GM21737 (cell line): ENCODE measurements around the gene NNT.
"Not testable (repeated sequence)": the region's sequence is repeated elsewhere in the genome, so short reads cannot be mapped to it uniquely, and the experiment has no call there.

Experiments used
- ATAC-seq: cut with Tn5 transposase; IDR thresholded peaks from one replicate; pipeline ENCODE4 v1.9.1; 2021; ENCODE audit warnings: mild to moderate bottlenecking, moderate library complexity; ENCODE audit not compliant: unreplicated experiment

Gene NNT

DNA sequence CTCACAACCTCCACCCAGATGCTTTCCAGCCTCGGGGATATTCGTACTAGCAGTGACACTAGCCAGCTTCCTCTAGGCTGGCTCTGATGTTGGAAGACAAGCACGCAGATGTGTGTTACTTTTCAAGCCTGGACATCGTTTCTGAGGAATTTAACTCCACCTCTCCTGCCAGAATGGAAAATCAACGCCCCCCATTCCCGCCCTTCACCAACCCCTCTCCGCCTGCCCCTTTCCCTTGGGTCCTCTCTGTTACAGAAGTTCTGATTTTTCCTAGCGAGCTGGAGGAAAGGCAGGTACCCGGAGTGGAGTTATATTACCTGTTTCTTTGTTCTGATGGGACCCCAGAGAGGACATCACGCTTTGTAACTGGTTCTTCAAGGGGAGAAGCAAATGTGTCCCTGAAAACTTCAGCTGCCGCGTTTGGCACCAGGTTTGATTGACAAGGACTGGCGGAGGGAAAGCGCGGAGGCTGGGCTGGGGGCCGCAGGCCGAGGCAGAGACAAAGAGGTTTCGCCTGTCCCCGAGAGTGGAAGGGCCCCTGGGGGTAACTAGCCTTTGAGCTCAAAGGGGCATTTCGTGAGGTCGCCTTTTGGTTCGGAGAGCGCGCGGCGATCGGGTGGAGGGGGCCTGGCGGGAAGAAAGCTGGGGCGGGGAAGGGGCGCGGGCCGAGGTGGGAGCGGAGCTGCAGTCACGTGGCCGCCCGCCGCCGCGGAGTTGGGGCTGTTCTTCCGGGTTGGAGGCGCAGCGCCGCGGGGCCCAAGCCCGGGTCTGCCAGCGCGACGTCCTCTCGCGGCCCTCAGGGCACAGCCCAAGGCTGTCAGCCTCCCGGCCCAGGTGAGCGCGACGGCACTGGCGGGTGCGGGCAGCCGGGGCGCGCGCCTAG is at the start of gene NNT:
NNT (plus strand) TSS at position 720 of the 883 bp plus-strand sequence. CDS start 6,016 bp downstream, outside the sequence.
- ATAC-seq, result peak; percentile 82

DNA sequence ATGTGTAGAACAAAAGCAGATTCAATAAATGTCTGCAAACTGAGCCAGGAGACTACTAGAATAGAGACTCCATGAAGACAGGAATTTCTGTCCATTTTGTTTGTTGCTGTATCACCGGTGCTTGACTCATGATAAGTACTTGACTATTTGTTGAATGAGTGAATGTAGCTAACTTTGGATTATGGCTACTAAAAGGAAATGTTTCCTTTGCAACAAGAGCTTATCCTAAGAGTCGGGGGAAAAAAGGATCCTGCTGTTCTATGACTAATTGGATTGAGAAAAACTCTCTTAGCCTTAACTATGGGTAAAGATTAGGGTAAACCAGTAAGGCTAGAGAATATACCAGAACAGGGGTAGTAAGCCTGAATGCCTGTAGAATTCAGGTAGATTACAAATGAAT is 49.6 kb upstream of the NNT start:
- ATAC-seq, result no peak

DNA sequence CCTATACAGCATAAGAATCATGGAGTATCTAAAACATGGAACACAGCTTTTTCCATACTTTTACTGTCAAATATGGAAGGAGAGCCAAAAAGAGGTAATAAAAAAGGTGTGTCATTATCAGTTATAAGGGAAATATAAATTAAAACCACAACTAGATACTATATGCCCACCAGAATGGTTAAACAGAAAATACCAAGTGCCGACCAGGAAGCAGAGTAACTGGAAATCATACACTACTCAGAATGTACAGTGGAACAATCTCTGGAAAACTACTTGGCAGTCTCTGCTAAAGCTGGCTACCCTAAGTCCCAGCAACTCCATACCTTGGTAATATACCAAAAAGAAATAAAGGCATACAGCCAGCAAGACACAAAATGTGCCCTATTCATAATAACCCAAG is 48.5 kb upstream of the NNT start:
- ATAC-seq, result no peak

DNA sequence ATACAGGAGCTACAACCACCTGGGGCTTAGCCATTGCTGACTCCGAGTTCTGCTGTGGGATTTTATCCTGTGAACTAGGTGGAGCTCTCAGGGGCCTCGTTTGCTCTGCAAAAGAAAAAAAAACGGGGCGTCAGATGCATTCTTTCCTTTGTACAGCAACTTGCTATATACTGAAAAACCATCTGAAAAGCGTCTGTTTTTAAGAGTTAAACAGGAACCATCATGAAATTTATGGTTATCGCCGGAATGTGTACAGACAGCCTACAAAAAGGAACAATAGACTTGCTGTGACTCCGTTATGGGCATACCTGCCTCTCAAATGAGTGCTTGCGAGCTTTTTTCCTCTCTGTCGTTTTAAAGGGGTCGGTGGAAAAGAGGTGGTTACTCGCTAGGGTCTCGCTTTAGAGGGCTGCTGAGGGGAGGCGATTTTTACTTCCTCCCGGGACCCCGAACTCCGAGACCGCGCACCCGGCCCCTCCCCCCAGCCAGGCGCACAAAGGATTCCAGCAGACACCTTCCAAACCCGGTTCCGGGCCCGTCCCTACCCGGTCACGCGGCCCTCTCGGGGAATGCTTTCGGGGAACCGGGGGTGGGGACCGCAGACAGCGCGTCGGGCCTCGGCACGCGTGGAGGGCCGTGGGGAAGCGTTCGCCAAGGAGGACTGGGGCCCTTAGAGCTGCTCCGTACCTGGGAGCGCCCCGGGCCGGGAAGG is 46.9 kb upstream of the NNT start:
- ATAC-seq, result peak; percentile 27

DNA sequence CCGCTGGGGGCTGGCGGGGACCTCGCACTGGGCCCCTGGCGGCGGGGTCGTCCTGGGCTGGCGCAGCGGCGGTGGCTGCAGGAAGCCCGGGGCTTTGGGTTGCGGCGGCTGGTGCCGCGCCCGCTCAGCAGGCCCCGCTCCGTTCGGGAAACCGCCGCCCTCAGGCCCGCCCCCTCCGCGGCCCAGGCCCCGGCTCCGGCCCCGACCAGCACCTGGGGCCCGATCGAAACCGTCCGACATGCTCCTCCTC is 46.4 kb upstream of the NNT start:
- peak; percentile 92 for ATAC-seq

DNA sequence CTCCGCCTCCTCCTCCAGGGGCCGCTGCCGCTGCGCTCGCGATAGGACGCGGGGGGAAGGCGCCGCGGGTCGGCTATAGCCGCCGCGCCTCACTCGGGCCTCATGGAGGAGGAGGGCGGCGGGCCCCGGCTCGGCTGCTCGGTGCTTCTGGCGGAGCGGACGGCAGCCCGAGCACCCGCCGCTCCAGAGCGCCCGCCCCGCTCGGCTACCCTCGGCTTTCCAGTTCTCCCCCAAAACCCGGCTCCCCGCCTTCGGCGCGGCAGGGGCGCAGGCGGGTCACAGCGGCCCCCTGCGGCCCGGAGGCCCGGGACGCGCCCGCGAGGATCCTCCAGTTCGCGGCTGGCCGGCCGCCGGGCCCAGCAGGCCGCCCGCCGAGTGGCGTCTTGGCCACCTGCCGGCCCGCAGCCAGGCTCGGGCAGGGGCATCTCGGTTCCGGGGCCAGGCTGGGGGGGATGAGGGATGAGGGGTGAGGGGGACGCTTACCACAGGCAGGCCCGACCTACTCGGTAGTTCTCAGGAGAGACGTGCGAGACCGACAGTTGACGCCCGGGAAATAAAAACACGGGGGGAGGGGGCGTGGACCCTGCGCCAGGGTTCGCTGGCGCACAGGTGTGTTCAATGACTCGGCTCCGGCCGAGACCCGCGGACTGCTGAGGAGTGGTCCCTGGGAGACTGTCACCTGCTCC is 46.0 kb upstream of the NNT start, which contains the start of gene PAIP1:
PAIP1 (minus strand) TSS at position 221 of the 686 bp plus-strand sequence. CDS start 231 bp downstream, outside the sequence.
- peak; percentile 70 for ATAC-seq

DNA sequence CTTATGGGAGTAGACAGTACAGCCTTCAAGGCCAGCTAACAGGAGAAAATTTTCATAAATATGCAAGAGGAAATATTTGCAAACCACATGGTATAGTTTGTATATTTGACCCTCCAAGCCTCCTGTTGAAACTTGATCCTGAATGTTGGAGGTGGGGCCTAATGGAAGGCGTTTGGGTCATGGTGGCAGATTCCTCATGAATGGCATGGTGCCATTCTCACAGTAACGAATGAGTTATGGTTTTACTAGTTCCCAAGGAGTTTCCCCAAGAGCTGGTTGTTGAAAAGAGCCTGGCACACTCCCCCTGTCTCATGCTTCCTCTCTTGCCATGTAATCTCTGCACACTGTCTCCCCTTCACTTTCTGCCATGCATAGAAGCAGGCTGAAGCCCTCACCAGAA is 42.9 kb upstream of the NNT start:
- no peak for ATAC-seq

DNA sequence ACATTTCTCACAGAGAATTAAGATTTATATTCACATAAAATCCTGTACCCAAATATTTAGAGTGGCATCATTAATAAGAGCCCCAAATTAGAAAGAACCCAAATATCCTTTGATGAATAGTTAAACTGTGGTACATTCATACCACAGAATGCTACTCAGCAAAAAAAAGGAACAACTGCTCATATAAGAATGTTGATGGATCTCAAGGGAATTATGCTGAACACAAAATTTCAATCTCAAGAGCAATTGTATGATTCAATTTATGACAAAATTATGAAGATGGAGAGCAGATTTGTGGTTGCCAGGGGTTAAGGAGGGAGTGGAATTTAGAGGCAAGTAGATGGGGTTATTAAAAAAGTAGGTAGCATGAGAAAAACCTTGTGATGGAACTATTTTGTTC is 41.6 kb upstream of the NNT start:
- ATAC-seq, result no peak

DNA sequence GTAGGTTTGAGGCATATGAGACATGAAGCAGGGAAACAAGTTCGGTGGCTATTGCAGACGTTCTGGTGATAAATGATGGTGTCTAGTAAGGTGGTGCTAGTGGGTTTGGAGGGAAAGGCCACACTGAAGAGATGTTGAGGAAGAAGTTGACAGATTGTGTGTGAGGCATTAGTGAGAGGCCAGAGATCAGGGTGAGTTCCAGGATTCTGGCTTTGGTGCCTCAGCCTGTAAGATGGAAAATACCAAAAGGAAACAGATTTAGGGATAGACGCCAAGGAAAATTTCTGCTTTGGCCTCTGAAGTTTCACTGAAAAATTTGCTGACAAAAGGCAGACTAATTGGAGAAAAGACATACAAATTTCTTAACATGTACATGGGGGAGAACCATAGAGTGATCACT is 39.7 kb upstream of the NNT start:
- ATAC-seq, result no peak

DNA sequence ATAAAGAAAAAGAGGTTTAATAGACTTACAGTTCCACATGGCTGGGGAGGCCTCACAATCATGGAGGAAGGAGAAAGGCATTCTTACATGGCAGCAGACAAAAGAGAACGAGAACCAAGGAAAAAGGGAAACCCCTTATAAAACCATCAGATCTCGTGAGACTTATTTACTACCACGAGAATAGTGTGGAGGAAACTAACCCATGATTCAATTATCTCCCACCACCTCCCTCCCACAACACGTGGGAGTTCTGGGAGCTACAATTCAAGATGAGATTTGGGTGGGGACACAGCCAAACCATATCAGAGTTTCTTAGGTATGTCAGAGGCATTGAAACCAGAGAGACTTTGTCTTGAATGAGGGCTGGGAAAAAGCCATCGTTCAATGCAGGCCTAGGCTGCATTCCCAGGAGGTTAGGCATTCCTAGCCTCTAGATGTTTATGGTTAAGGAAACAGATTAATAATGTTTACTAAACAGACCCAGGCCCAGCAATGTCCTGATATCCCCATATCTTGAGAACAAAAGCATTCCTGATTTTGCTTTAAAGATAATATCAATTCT is 38.6 kb upstream of the NNT start:
- ATAC-seq, result no peak

DNA sequence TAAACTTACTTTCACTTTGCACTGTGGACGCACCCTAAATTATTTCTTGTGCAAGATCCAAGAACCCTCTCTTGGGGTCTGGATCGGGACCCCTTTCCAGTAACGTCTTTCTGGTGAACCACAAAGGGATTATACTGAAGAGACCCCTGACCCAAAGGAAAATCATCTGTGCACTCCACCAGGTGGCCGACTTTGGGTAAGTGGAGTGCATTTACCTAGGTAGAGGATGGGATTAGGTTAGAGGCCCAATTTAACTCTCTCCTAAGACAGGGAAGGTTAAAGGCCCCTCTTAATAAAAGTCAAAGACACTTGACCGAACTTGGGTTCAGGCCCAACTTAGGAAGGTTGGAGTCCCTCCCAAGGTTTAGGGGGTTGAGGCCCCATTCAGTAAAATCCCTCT is 37.9 kb upstream of the NNT start:
- no peak for ATAC-seq

DNA sequence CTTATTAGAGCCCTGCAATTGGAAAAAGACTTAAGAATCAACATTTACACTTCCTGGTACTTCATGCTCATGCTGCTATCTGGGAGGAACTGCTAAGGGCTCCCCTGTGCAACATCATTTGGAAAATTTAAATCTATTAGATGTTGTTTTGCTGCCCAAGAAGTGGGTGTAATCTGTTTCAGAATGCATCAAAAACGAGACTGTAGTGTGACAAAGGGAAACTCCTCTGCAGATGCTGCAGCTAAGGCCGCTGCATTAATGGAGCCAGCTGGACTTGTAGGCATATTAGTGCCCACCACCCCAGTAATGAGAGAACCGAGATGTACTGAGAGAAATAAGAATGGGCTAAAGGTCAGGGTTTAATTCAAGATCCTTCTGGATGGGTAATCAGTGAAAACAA is 35.0 kb upstream of the NNT start:
- no peak for ATAC-seq

DNA sequence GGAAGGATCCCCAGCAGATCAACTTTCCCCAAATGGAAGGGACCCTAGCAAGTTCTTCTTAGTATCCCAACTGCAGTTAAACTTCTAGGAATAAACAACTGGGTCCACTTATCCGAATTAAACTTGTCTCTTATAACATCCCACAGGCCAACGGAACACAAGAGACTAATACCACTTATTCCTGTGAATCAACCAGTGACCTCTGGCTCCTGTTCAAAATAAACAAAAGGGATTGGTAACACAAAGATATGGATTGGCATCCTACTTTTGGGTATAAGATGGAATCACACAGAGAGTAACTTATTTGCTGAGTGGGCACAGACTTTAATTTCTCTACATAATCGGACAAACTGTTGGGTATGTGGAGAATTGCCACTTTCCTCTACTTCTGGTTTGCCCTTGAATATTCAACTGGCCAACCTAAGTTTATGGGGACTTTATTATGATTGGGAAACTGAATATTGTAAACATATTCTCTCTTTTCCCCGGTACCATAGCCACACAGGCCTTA is 33.7 kb upstream of the NNT start:
- no peak for ATAC-seq

DNA sequence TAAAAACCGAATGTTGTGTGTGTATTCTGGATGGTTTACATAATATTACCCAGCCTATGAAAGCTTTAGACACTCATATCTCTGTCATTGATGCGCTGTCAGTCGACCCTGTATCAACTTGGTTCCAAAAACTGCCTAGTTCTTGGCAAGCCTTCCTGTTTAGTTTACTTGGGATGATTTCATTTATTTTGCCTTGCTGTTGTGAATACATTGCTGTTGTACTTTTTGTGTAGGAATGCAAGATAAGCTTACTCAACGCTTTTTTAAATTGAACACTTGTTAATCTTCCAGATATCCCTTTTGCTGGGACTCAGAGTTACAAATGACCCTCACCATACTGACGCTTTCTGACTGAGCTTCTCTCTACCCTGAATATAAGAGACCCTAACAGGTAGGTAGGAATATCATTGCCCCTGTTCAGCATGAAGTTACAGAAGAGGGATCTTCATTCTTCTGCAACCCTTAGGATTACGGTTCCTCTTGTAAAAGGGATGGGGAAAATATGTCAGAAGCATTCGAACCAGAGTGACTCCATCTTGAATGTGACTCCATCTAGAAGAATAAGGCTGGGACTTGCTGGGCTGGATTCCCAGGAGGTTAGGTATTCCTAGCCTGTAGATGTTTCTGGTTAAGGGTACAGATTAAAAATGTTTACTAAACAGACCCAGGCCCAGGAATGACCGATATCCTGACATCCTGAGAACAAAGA is 32.4 kb upstream of the NNT start:
- ATAC-seq, result no peak

DNA sequence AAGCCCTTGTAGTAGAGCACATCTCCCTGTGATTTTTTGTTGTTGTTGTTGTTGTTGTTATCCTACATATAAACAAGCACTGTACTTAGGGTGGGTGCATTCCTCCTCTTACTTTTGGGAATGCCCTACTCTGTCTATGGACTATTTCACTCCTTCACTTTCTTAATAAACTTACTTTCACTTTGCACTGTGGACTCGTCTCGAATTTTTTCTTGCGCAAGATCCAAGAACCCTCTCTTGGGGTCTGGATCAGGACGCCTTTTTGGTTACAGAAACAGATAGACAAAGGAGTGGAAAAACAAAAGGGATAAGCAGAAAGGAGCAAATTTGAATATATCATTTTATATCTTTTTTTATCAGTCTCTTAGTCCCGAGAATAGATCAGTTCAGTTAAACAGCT is 31.7 kb upstream of the NNT start:
- no peak for ATAC-seq

DNA sequence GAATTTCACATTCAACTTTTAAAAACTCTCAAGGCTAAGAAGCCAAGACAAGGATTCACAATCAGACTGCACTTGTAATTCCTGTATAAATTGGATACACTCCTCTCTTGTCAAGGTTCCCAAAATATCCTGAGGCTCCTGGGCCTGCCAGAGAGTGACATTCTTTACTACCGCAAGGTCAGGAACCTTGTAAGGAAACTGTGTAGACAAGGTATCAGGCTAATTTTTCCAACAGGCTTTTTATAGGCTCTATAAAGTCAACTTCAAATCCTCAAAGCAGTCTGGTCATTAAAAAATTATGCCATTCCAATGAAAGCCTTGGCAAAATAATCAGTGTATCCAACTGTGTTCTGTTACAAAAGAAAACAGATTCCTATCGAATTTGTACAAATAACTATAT is 30.6 kb upstream of the NNT start:
- no peak for ATAC-seq

DNA sequence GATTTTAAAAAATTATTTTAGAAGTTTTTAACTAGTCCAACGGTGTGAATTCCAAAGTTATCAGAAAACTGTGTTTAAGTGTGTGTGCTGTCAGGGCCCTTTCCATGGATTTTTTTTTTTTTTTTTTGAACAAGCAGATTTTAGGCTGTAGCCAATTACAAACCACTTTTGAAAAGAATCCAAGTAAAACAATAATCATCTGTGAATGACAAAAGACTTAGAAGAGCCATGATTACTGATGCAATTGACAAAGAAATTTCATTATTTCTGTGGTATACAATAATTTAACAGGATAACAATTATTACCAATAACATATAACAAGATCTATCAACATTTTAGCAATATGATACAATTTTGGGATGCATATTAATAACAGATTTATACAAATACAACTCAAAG is 29.9 kb upstream of the NNT start:
- no peak for ATAC-seq

DNA sequence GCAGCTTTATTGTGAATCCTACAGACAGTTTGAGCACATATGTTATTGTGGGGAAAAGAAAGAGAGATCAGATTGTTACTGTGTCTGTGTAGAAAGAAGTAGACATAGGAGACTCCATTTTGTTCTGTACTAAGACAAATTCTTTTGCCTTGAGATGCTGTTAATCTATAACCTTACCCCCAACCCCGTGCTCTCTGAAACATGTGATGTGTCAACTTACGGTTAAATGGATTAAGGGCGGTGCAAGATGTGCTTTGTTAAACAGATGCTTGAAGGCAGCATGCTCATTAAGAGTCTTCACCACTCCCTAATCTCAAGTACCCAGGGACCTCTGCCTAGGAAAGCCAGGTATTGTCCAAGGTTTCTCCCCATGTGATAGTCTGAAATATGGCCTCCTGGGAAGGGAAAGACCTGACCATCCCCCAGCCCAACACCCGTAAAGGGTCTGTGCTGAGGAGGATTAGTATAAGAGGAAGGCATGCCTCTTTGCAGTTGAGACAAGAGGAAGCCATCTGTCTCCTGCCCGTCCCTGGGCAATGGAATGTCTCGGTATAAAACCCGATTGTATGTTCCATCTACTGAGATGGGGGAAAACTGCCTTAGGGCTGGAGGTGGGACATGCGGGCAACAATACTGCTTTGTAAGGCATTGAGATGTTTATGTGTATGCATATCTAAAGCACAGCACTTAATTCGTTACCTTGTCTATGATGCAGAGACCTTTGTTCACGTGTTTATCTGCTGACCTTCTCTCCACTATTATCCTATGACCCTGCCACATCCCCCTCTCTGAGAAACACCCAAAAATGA is 22.4 kb upstream of the NNT start:
- not testable (repeated sequence) for ATAC-seq

DNA sequence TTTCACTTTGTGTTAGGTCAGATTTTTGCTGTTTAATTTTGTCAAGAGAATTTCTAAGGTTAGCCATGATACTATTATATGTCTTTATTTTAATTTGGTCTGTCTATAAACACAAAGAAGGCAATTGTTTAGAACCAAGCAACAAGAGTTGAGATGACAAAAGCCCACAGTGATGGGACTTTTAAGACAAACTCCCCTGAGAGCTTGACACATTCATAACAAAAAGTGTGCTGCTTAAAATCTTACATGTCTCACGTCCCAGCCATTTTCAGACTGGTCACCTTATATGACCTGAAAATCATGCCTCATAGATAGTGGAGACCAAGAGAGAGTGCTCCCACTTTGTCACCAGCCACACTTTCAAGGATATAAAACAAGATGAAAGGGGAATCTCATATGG is 21.6 kb upstream of the NNT start:
- ATAC-seq, result no peak
